GM21619 (cell line): ENCODE data around the gene SNRPD3.

Experiments
- ATAC-seq: cut with Tn5 transposase; IDR thresholded peaks from one replicate; pipeline ENCODE4 v1.9.1; 2021; ENCODE audit not compliant: unreplicated experiment

The SNRPD3 gene

GRCh38 chr22:24555165-24556039, at the start of gene SNRPD3:
TSS of gene SNRPD3 (plus strand) at chr22:24555999. CDS start at chr22:24557675, 1,676 bp downstream.
- peak; percentile 68 for ATAC-seq

- no peak for ATAC-seq
Observed at GRCh38 chr22:24506802-24507438, 48.9 kb upstream of the SNRPD3 start.

GRCh38 chr22:24507716-24508115, 48.1 kb upstream of the SNRPD3 start:
- ATAC-seq = no peak

- ATAC-seq = no peak
Observed at GRCh38 chr22:24510637-24511625, 44.9 kb upstream of the SNRPD3 start.

- ATAC-seq = no peak
Observed at GRCh38 chr22:24512043-24512442, 43.8 kb upstream of the SNRPD3 start.

- no peak for ATAC-seq
Observed at GRCh38 chr22:24513378-24514240, 42.2 kb upstream of the SNRPD3 start.

- no peak for ATAC-seq
Observed at GRCh38 chr22:24514241-24515026, 41.4 kb upstream of the SNRPD3 start.

- no peak for ATAC-seq
Observed at GRCh38 chr22:24515027-24515338, 40.8 kb upstream of the SNRPD3 start.

- ATAC-seq = no peak
Observed at GRCh38 chr22:24516301-24516737, 39.5 kb upstream of the SNRPD3 start.

- ATAC-seq = no peak
Observed at GRCh38 chr22:24517446-24517845, 38.4 kb upstream of the SNRPD3 start.

- ATAC-seq = no peak
Observed at GRCh38 chr22:24518228-24518627, 37.6 kb upstream of the SNRPD3 start.

GRCh38 chr22:24518771-24519485, 36.9 kb upstream of the SNRPD3 start:
- ATAC-seq = no peak

- no peak for ATAC-seq
Observed at GRCh38 chr22:24519496-24519895, 36.3 kb upstream of the SNRPD3 start.

- no peak for ATAC-seq
Observed at GRCh38 chr22:24521791-24522245, 34.0 kb upstream of the SNRPD3 start.

GRCh38 chr22:24523873-24524272, 31.9 kb upstream of the SNRPD3 start:
- no peak for ATAC-seq

- peak; percentile 87 for ATAC-seq
Observed at GRCh38 chr22:24525416-24526037, 30.3 kb upstream of the SNRPD3 start.

GRCh38 chr22:24526191-24526590, 29.6 kb upstream of the SNRPD3 start:
- ATAC-seq = no peak

GRCh38 chr22:24529898-24530297, 25.9 kb upstream of the SNRPD3 start:
- no peak for ATAC-seq
